Suppressor macrophage (primary cell): Measurements from ENCODE around the gene NAT10.
A peak's percentile ranks its signal among the peaks of the same experiment; 100 is the strongest.
"Not testable (repeated sequence)": the region's sequence is repeated elsewhere in the genome, so short reads cannot be mapped to it uniquely, and the experiment has no call there.

Experiments
- DNase-seq, 4 experiments: peaks; one replicate each; pipeline ENCODE4 v3.0.0-alpha.2; 2020 to 2022

Gene NAT10

DNA sequence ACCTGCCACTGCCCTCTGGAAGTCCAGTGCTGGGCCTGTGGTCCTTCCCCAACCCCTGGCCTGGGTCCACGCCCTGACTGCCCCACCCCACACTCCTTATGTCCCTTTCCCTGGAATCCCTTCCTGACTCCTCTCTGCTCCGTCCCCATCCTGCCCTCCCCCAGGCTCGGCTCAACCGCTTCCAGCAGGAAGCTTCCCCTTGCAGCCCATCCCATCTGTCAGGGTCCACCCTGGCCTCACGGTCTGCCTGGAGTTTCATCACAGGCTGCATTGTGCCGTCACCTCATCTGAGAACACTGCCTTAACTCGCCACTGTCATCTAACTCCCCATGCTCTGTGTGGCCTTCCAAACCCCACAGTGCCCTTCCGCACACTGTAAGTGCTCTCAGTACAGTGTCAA, 64.3 kb downstream of the NAT10 start:
- no peak for DNase-seq

GRCh38 chr11:34173050-34173449, 67.6 kb downstream of the NAT10 start:
- no peak for DNase-seq

DNA sequence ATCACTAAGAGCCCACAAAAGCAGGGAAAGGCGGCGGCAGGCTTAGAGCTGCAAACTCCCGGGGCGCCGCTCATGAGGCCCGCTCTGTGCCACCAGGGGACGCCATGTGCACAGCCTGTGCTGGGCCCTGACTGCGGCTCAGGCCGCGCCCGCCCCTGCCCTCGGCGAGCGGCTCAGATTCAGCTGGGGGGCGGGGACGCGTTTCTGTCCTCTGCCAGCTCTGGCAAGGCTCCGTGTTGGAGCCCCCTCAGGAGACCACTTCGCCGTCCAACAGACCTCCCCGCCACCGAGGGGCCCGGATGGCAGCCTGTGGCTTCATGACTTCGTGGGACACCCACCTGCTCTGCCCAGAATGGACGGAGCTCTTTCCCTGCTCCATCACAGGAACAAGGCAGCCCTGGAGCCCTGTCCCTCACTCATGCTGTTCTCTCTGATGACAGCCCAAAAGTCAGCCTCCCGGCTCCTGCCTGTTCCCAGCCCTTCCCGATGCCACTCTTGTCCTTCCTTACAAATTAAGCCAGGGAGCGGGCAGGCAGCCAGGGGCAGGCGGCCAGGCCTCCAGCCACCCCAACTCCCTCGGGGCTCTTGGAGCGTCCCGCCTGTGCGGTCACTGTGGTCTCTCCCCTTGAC, 69.1 kb downstream of the NAT10 start:
- peak; percentile 79 to 92 (median 86) for DNase-seq

- DNase-seq = no peak
Observed at GRCh38 chr11:34175284-34176019, 70.0 kb downstream of the NAT10 start.

DNA sequence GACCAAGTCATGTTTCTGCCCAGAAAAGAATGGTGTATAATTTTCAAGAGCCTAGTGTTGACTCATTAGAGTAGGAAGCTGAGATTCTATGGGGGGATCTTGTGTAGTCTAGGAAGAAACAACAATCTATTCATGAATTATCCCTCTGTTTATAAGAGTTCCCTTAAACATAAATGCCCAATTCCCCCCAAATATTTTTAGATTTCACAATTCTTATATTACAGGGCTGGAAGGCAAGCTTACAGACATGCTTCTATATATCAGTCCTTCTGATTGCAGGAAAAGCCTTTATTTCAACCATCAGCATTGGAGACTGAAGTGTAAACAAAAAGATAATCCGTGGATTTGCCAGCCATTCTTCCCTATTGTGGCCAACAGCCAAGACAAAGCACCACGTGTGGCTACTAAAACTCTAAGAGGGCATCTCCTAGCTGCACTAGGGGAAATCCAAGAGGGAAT, 71.4 kb downstream of the NAT10 start:
- DNase-seq = no peak

- no peak for DNase-seq
Observed at GRCh38 chr11:34178209-34178821, 72.9 kb downstream of the NAT10 start.

DNA sequence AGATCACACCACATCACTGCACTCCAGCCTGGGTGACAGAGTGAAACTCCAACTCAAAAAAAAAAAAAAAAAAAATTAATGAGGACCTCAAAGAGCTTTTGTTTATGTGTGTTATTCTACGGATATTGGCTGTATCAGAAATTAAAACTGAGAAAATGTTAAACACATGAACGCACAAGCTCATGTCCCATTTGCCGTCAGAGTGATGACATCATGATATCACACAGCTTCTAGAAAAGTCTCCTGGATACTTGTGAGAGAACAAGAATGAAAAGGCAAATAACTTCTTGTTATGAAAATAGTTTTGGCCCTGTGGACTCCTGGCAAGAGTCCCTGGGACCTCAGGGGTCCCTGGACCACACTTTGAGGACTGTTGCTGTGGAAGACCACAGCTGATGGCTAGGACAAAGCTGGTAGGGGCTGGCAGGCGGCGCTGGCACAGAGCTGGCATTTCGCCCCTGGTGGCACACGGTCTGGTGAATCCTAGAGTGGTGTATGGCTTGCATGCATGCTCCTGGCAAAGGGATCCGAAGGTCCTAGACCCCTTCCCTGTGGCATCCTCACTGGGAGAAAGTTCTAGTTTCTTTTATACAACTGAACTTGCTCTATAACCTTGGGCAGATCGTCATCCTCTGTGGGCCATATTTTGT, 73.7 kb downstream of the NAT10 start:
- DNase-seq = no peak

GRCh38 chr11:34180040-34180813, 74.8 kb downstream of the NAT10 start:
- no peak for DNase-seq

DNA sequence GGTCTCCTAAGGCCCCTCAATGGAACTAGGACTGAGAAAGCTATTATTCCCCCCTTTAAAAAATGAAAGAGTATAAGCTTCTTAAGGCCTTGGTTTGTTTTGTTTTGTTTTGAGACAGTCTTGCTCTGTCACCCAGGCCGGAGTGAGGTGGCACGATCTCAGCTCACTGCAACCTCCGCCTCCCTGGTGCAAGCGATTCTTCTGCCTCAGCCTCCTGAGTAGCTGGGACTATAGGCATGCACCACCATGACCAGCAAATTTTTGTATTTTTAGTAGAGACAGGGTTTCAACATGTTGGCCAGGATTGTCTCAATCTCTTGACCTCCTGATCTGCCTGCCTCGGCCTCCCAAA, 75.4 kb downstream of the NAT10 start:
- DNase-seq = not testable (repeated sequence)

DNA sequence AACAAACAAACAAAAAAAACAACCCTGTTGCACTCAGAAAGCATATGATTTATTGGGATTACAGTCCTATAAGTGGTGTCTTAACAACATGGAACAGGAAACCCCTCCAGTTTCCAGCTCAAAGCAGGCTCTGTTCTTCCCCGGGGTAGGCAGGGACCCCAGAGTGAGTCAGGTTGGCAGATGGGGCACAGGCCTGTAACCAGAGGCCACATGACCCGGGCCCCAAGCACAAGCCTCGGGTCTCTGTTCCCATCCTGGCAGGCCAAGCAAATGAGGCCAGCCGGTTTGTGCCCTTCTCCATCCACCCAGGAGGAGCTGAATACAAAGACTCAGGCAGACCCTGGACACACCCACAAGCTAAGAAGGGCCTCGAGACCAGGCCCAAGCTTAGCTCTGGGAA, 75.8 kb downstream of the NAT10 start:
- no peak for DNase-seq

DNA sequence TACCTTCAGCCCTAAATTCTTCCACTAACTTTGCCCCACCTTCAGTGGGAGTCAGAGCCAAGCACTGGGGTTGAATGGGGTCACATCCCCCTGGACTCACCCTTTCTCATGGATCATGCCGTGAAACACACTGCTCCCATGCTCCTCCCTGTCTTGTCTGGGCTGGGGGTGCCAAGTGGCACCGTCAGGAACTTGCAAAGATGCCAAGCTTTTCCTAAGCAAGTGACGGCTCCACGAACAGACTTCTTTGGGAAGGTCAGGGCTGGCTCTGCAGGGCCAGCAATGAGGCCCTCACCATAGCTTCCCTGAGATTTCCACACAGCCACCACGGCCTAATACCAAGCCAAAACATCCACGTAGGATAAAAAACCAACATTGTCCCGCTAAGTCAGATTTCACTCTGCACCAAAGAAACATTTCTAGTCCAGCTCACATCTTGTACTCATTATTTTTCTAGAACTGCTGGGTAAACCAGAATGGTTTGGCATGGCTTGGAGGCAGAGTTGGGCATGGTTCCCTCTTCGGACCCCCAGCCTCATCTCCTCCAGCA, 76.5 kb downstream of the NAT10 start:
- DNase-seq = no peak

DNA sequence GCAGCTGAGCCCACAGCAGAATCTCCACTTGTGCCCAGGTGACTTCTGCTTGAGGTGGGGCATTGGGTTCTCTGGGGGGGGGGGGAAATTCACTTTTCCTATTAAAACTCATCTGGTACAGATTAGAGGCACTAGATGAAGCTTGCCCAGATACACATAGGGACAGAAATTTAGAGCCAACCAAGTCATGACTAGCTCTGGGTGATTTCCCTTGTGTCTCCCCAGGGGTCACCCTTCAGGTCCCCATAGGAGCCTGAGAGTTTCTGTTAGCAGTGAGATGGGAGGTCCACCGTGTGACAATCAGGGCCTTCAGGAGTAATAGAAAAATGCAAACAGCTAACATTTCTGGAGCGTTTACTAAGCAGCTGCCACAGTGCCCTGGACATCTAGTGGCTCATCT, 77.0 kb downstream of the NAT10 start:
- no peak for DNase-seq

DNA sequence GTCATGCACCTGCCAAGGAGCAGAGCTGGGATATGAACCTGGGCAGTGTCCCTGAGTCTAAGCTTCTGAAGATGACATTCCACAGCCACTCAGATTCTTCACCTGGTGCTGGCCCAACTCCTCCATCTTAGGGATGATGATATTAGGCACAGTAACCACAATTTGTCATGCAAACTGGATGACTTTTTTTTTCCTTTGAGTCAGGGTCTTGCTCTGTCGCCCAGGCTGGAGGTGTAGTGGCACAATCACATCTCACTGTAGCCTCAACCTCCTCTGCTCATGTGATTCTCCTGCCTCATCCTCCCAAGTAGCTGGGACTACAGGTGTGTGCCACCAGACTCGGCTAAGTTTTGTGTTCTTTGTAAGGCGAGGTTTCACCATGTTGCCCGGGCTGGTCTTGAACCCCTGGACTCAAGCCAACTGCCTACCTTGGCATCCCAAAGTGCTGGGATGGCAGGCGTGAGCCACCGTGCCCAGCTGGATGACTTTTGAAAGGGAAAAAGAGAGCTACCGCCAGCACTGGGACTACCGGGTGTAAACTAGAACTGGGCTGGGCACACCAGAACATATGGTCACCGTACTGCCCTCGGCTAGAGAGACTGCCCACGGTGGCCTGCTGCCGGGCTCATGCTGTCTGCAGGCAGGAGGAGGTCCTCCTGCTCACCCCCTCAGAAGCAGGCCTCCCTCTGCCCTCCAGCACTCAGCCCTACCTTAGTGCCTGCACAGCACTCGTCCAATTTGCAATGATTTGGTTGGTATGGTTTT, 77.7 kb downstream of the NAT10 start:
- no peak for DNase-seq

DNA sequence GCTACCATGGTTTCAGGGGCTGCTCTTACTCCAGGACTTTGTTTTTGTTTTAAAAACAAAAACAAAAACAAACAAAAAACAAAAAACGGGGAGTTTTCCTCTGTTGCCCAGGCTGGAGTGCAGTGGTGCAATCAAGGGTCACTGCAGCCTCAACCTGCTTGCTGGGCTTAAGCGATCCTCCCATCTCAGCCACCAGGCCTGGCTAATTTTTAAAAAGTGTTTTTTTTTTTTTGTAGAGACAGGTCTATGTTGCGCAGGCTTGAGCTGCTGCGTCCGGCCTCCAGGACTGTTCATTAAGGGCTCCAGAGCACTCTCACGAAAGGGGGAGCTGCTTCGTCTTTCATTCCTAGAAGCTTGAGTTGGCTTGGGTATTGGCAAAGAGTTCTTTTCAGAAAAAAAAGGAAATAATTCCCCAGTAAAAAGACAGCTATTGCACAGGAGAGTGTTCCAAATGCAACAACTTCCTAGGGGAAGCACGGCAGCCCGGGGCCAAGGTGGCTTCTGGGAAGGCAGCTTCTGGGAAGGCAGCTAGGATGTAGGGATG, 78.5 kb downstream of the NAT10 start:
- DNase-seq = no peak

DNA sequence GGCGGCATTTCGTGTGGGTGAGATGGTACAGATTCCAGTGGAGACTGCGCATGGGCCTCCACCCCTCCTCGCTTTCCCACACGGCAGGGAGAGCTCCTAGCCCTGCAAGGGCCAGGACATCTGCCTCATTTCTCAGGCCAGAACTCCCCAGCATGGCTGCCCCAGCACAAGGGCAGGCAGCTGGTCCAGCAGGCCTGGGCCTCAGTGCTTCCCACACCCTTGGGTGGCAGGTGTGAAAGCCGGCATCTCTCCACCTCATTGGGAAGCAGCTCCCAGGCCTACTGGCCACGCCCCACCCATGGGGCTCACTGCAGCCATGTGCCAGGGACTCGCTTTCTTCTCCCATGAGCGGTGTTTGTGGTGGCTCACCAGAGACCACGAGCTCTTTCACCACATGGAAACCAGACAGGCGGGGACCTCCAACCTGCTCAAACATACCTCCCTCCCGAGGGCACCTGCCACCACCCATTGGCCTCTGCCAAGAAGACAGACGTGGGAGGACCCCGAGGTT, 79.1 kb downstream of the NAT10 start:
- DNase-seq = no peak

GRCh38 chr11:34185926-34186841, 80.8 kb downstream of the NAT10 start:
- no peak for DNase-seq

DNA sequence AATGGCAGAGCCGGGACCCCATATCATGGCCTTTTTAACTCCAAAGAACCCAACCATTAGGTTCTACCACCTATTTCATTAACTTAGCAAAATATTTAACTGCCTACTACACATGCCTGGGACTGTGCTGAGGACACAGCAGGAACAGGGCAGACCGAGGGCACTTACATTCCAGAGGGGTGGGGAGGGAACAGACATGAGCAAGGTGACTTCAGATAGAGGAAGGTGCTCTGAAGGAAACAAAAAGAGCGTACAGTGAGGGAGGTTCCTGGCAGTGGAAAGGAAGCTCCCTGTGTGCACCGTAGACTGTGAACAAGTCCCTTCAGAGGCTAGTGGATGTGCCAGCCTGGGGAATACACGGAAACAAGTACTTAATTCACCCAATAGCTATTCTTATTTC, 82.8 kb downstream of the NAT10 start:
- no peak for DNase-seq

GRCh38 chr11:34189191-34189590, 83.8 kb downstream of the NAT10 start:
- no peak for DNase-seq

- no peak for DNase-seq
Observed at GRCh38 chr11:34190192-34191139, 85.0 kb downstream of the NAT10 start.
